ENCODE measurements around the gene PRDX2.

PRDX2 gene

DNA sequence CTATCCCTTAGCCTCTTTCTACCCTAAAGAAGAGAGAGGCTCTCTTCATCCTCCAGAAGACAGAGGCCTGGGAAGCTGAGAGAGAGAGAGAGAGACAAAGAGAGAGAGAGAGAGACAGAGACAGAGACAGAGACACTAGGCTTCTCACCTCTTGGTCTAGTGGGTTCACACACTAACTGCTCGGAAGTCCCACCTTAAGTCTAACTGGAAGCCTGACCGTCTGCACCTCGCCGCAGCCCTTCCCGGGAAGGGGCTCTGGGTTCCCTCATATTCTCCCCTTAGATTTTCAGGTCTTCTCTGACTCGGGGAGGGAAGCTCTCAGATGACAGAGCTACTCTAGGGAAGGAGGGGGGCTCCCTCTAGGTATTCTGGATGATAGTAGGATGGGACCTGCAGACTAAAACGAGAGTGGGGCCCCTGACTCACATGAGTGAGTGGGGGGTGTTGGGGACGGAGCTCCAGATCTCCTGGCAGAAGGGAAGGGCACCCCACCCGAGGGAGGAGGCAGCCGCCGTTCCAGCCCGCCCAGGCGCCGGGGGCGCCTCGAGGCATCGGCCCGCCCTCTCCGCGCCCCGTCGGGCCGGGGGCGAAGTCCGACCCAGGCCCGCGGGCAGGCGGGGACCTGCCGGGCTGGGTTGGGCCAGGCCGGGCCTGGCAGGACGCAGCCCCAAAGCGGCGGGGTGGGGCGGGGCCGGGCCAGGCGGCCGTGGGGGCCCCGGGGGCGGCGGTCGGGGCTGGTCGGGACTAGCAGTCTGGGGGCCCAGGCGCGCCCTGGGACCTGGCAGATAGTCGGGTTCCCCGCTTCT lies 12.3 kb downstream of the PRDX2 start:
- FAIRE-seq (no peak), DNase-seq (ENCODE audit: insufficient read length) (no peak)
- TF ChIP-seq POLR2AphosphoS5 (IDR thresholded peaks at IDR 0.05; ENCODE audit: low read depth, low read length) (peak; percentile 53; the same call in 1 of the 2 replicates), POLR2A (IDR thresholded peaks at IDR 0.05; ENCODE audit: low read depth, low read length) (no peak; the same call in 1 of the 2 replicates), TAF1 (IDR thresholded peaks at IDR 0.05; ENCODE audit: borderline replicate concordance, low read depth, low read length) (no peak)

DNA sequence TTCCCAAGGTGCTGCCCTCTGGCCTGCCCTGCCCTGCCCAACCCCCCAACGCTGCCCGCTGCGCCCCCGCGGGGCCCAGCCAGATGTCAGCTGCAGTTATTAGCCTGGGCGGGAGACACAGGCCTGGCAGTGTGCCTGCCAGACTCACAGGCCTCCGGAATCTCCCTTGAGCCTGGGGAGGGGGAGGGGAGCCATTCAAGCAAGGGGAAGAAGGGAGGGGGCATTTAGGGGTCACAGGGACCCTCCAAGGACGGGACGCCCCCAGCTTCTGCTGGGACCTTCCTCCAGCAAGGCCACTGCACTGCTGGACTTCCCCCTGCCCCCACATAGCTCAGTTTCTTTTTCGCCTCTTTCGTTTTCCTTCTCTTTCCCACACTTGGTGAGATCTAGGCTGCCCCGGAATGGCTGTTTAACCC lies 12.9 kb downstream of the PRDX2 start:
- DNase-seq (ENCODE audit: insufficient read length) (peak; percentile 67), FAIRE-seq (peak; percentile 81)
- TF ChIP-seq TAF1 (IDR thresholded peaks at IDR 0.05; ENCODE audit: borderline replicate concordance, low read depth, low read length): 0 out of 2 replicates have a peak, but pooled peaks have one; percentile 13
- TF ChIP-seq POLR2AphosphoS5 (IDR thresholded peaks at IDR 0.05; ENCODE audit: low read depth, low read length): no peak

DNA sequence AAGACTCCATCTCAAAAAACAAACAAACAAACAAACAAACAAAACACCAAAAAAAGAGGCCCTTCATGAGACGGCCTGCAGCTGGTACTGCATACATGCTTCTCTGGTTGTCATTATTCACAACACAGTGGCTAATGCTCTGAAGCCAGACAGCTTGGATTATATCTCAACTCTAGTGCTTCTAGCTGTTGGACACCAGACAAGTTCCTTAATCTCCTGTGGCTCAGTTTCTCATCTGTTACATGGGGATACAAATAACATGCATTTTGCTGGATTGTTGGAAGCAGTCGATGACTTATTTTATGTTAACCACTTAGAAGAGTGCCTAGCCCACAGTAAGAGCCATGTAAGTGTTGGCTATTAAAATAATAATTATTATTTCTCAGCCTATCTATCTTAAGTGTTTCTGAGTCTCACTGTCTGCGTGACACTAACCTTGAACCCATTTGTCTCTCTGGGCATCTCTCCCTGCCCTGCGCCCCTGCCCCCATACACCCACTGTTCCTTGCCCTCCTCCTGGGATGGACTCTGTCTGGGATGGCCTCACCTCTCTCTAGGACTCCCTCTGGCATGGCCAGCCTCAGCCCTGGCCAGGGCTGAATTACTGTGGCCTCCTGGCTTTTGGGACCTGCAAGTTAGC lies 13.4 kb downstream of the PRDX2 start:
- FAIRE-seq (no peak), DNase-seq (ENCODE audit: insufficient read length) (no peak)
- TF ChIP-seq TAF1 (IDR thresholded peaks at IDR 0.05; ENCODE audit: borderline replicate concordance, low read depth, low read length): no peak
- TF ChIP-seq POLR2AphosphoS5 (IDR thresholded peaks at IDR 0.05; ENCODE audit: low read depth, low read length): no peak
- TF ChIP-seq POLR2A (IDR thresholded peaks at IDR 0.05; ENCODE audit: low read depth, low read length): no peak

DNA sequence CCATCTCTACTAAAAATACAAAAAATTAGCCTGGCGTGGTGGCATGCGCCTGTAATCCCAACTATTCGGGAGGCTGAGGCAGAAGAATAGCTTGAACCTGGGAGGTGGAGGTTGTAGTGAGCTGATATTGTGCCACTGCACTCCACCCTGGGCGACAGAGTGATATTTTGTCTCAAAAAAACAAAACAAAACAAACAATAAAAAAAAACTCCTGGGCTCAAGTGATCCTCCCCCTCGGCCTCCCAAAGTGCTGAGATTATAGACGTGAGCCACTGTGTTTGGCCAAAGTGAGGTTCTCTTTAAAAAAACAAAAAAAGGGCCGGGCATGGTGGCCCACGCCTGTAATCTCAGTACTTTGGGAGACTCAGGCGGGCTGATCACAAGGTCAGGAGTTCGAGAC lies 14.1 kb downstream of the PRDX2 start:
- FAIRE-seq (no peak), DNase-seq (ENCODE audit: insufficient read length) (no peak)
- no peak for TF ChIP-seq POLR2AphosphoS5 (IDR thresholded peaks at IDR 0.05; ENCODE audit: low read depth, low read length)
- no peak for TF ChIP-seq TAF1 (IDR thresholded peaks at IDR 0.05; ENCODE audit: borderline replicate concordance, low read depth, low read length)
- no peak for TF ChIP-seq POLR2A (IDR thresholded peaks at IDR 0.05; ENCODE audit: low read depth, low read length)

DNA sequence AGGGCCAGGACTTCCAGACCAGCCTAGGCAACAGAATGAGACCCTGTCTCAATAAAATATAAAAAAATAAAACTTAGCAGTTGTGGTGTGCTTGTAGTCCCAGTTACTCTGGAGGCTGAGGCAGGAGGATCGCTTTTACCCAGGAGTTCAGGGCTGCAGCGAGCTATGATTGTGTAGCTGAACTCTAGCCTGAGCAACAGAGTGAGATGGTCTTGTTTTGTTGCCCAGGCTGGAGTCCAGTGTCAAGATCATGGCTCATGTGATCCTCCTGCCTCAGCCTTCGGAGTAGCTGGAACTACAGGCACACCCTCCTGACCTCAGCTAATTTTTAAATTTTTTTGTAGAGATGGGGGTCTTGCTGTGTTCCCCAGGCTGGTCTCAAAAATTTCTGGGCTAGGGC lies 14.6 kb downstream of the PRDX2 start:
- no peak for FAIRE-seq

DNA sequence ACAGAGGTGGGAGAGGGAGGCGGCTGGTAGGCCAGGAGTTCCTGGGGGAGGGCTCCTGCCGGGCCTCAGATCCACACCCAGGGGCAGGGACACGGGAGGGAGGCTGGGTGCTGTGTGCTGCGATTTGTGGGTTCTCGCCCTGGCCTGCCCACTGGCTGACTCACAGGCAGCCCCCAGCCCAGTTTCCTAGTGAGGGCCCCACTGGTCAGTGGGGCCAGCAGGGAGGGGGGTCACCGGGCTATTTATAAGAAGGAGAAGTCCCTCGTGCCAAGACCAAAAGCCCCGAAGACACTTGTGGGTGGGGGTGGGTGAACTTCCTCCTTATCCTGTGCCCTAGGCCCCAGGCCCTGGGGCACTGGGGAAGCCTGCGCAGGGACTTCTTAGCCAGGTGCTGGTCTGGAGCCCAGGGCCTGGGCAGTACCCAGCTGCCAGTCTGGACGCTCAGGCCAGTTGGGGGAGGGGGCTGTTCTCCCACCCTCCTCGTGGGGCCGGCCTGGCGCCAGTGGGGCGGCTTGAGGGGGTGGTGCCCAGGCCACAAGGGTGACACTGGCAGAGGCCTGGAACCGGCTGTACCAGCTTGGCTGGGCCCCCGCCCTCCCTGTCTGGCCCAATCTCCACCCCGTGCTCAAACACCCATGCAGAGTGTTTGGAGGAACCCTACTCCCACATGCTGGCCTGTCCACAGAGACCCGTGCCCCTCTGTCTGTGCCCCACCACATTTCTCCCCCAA lies 15.3 kb downstream of the PRDX2 start:
- DNase-seq (ENCODE audit: insufficient read length) (no peak), FAIRE-seq (no peak)
- TF ChIP-seq POLR2A (IDR thresholded peaks at IDR 0.05; ENCODE audit: low read depth, low read length) (no peak), TAF1 (IDR thresholded peaks at IDR 0.05; ENCODE audit: borderline replicate concordance, low read depth, low read length) (no peak), POLR2AphosphoS5 (IDR thresholded peaks at IDR 0.05; ENCODE audit: low read depth, low read length) (no peak)

More for the DNA sequence above, 14.6 kb downstream of the PRDX2 start:
- DNase-seq (ENCODE audit: insufficient read length): no peak
- TF ChIP-seq POLR2AphosphoS5 (IDR thresholded peaks at IDR 0.05; ENCODE audit: low read depth, low read length) (no peak), POLR2A (IDR thresholded peaks at IDR 0.05; ENCODE audit: low read depth, low read length) (no peak), TAF1 (IDR thresholded peaks at IDR 0.05; ENCODE audit: borderline replicate concordance, low read depth, low read length) (no peak)

DNA sequence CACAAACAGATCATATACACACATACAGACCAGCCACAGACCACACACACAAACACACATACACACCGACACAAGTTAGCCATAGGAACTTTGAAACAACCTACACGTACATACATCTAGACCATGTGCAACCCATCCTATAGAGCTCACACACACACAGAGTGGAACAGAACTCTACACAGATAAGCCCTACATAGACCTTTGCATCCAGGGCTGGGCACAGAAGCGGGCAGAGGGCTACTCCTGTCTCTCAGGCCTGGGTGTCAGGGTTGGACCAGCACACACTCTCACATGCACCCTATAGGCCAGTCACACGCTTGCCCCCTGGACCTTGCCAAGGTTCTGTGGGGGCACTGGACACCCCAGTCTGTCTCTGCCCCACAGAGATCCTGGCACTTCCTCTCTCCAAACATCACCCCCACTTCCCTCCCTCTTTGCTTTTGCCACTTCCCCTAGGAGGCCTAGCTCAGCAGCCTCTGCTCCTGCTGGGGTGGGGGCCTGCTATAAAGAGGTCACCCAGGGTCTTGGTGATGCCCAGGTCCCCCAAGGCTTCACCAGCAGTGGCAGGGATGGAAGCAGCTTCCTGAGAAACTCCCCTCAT lies 16.1 kb downstream of the PRDX2 start:
- TF ChIP-seq POLR2A (IDR thresholded peaks at IDR 0.05; ENCODE audit: low read depth, low read length) (no peak), TAF1 (IDR thresholded peaks at IDR 0.05; ENCODE audit: borderline replicate concordance, low read depth, low read length) (no peak)
- FAIRE-seq (peak; percentile 54), DNase-seq (ENCODE audit: insufficient read length) (no peak)

DNA sequence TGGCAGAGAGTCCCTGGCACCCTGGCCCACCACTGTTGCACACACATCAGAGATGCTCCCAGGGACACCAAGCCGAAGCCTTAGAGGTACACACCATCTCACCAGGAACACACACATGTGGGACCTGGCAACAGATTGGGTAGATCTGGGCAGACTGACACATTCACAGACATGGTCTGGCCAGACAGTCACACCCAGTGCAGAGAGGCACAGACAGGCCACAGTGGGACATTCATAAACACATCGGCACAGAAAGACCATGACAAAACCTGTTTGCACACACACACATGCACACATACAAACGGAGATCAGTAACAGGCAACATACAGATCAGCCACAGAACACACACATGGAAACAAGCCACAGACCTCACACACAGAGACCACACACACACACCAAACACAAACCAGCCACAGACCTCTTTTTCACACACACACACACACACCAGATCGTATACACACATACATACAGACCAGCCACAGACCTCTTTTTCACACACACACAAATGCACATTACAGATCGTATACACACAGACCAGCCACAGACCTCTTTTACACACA lies 16.6 kb downstream of the PRDX2 start:
- DNase-seq (ENCODE audit: insufficient read length) (no peak), FAIRE-seq (no peak)
- TF ChIP-seq POLR2A (IDR thresholded peaks at IDR 0.05; ENCODE audit: low read depth, low read length): no peak
- TF ChIP-seq TAF1 (IDR thresholded peaks at IDR 0.05; ENCODE audit: borderline replicate concordance, low read depth, low read length): no peak
- no peak; the same call in 1 of the 2 replicates for TF ChIP-seq POLR2AphosphoS5 (IDR thresholded peaks at IDR 0.05; ENCODE audit: low read depth, low read length)

DNA sequence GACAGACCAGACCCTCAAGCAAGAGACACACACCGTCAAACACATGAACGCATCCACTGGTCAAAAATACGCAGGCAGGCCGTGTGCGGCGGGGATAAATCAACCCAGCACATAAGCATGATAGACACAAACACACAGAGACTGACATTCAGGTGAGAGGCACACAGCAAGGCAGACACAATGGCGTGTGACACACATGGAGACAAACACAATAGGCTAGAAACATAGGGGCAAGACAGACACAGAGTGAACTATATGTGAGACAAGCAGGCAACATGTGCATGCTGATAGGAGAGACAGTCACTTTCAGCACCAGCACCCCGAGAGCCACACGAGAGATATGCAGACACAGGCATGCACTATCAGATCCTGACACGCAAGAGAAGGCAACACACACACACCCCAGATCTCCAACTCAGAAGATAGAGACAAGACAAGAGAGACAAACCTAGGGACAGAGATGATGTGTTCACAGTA lies 17.2 kb downstream of the PRDX2 start:
- DNase-seq (ENCODE audit: insufficient read length) (no peak), FAIRE-seq (peak; percentile 72)
- TF ChIP-seq POLR2AphosphoS5 (IDR thresholded peaks at IDR 0.05; ENCODE audit: low read depth, low read length) (peak; percentile 15; the same call in 1 of the 2 replicates), POLR2A (IDR thresholded peaks at IDR 0.05; ENCODE audit: low read depth, low read length) (no peak)

DNA sequence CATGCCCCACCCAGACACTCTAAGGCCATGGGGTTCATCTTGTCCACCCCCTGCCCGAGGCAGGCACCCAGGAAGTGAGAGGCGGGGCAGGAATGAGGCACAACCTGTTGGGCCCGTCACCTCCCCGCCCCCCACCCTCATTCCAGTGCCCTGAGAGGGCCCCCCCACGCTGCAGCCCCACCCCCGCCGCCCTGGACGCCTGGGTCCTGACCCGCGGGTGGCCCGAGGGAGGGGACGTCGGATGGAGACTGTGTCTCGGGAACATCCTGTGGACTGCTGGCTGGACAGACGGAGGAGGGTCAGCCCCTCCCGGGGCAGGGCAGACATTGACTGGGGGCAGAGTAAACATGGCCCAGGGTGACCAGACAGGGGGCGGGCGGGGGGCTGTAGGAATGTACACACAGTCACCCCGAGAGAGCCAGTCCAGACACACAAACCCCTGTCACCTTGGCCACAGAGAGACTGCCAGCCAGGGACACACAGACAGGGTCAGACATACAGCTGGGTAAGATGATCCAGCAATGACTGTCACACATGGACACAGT lies 17.7 kb downstream of the PRDX2 start:
- no peak for TF ChIP-seq TAF1 (IDR thresholded peaks at IDR 0.05; ENCODE audit: borderline replicate concordance, low read depth, low read length)
- TF ChIP-seq POLR2AphosphoS5 (IDR thresholded peaks at IDR 0.05; ENCODE audit: low read depth, low read length): no peak
- no peak for TF ChIP-seq POLR2A (IDR thresholded peaks at IDR 0.05; ENCODE audit: low read depth, low read length)
- DNase-seq (ENCODE audit: insufficient read length) (no peak), FAIRE-seq (no peak)
